Stimulated activated memory B cell treated with anti-CD40 and anti-IgM and Interleukin-4, amounts not matched to agents 10 μg/mL and 1 μg/mL and 100 μg/mL, for 72 hours (primary cell): ENCODE data around the gene NKAIN4.

ENCODE experiments used
- ATAC-seq: fragments of 150-1000 bp; cut with Tn5 transposase; 2 replicates; pipeline ENCODE4 v1.10.0; 2021
- H3K27ac Mint-ChIP-seq: one replicate; pipeline ENCODE4 v1.8.0; 2022; ENCODE audit warnings: mild to moderate bottlenecking, mixed read lengths
- H3K27me3 Mint-ChIP-seq: one replicate; pipeline ENCODE4 v1.8.0; 2022; ENCODE audit warnings: mixed read lengths
- H3K36me3 Mint-ChIP-seq: one replicate; pipeline ENCODE4 v1.8.0; 2022; ENCODE audit warnings: mixed read lengths
- H3K4me1 Mint-ChIP-seq: one replicate; pipeline ENCODE4 v1.8.0; 2022; ENCODE audit warnings: mixed read lengths
- H3K4me3 Mint-ChIP-seq: one replicate; pipeline ENCODE4 v1.8.0; 2022; ENCODE audit warnings: mild to moderate bottlenecking, moderate library complexity, mixed read lengths
- H3K9me3 Mint-ChIP-seq: one replicate; pipeline ENCODE4 v1.8.0; 2022; ENCODE audit warnings: mixed read lengths

NKAIN4 gene

GRCh38 chr20:63196768-63197470 lies 57.3 kb downstream of the NKAIN4 start:
- no peak overlapping the region for H3K4me3 Mint-ChIP-seq
- no peaks in the 10 kb centered on the region for H3K27me3 Mint-ChIP-seq
- no peak for ATAC-seq
- H3K9me3 Mint-ChIP-seq, result no peaks in the 10 kb centered on the region
- H3K27ac Mint-ChIP-seq, result no peak overlapping the region
- peaks cover 21% of the 10 kb centered on the region for H3K4me1 Mint-ChIP-seq
- peaks cover 42% of the 10 kb centered on the region for H3K36me3 Mint-ChIP-seq

- Mint-ChIP-seq H3K27ac (no peak overlapping the region), H3K36me3 (peaks cover 35% of the 10 kb centered on the region), H3K4me3 (no peak overlapping the region), H3K4me1 (peaks cover 15% of the 10 kb centered on the region), H3K9me3 (no peaks in the 10 kb centered on the region), H3K27me3 (no peaks in the 10 kb centered on the region)
- ATAC-seq, result no peak
Measured at GRCh38 chr20:63194797-63195173, 59.5 kb downstream of the NKAIN4 start.

DNA sequence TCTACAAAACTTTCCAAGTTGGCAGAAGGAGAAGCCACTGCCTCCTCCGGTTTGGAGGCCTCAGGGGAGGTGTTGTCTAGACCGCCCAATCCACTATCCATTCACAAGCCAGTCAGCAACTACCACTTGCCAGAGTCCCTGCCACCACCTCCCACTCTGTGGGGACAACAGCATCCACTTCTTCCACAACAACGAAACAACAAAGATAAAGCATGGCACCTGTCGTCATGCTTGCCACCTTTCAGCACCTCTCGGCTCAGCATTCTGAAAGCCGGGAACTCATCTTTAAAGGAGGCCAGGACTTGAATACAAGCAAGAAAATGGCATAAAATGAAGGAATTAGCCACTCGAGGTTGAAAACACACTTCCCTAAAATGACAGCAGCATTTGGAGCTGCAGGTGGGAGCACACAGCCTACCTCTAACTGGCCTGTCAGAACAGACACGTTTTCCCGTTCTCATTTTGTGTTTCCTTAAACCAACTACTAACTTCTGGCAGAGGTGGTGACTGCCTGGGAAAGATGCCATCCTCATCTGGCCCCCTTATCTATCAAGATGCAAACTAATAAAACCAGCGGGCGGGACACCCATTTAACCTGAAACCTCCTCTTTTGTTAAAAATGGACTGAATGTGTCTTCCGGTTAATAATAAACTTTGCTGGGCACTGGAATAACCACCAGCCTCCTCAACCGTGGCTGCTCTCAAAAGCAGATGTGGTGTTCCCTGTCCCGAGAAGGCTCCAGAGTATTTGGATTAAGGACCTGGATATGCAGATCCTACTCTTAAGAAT lies 60.1 kb downstream of the NKAIN4 start:
- Mint-ChIP-seq H3K27ac (no peak overlapping the region), H3K9me3 (no peaks in the 10 kb centered on the region), H3K27me3 (no peaks in the 10 kb centered on the region), H3K4me1 (peaks cover 14% of the 10 kb centered on the region), H3K4me3 (no peak overlapping the region), H3K36me3 (peaks cover 35% of the 10 kb centered on the region)
- ATAC-seq, result no peak

DNA sequence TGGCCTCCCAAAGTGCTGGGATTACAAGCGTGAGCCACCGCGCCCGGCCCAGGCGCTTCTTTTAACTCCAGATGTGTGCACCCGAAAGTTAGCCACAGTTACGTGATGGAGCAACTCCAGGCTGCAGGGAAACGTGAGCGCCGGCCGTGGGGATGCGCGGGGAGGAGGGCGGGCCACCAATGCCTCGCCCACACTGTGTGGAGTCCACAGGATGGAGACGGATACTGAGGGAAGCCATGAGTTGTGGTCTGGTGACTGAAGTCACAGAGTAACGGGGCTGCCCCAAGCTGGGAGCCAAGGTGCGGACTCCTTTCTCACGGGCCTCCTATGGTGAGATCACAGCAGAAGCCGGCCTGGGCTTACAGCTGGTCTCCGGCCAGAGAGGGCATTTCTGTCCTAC lies 61.5 kb downstream of the NKAIN4 start:
- H3K27me3 Mint-ChIP-seq, result no peaks in the 10 kb centered on the region
- H3K36me3 Mint-ChIP-seq, result peaks cover 35% of the 10 kb centered on the region
- peaks cover 8% of the 10 kb centered on the region for H3K4me1 Mint-ChIP-seq
- no peak overlapping the region for H3K27ac Mint-ChIP-seq
- no peak for ATAC-seq
- H3K4me3 Mint-ChIP-seq, result no peak overlapping the region
- no peaks in the 10 kb centered on the region for H3K9me3 Mint-ChIP-seq

DNA sequence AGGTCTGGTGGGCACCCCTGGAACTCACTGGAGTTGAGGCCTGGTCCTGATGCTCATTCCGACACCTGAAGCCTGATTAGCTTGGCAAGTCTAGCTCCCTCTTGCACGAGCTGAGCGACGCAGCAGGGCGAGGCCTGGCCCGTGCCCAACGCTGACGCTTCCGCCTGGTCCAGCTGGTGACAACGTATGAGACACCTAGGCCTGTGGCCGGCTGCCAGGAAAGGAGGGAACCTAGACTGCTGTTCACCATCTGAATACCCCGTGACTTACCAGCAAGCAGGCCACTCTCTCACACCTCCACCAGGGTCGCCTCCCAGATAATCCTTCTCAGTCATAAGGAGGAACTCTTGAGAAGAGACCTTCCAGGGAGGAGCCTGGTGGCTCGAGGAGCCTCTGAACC lies 62.9 kb downstream of the NKAIN4 start:
- Mint-ChIP-seq H3K4me3 (no peak overlapping the region), H3K36me3 (peaks cover 24% of the 10 kb centered on the region), H3K27ac (no peak overlapping the region), H3K4me1 (no peaks in the 10 kb centered on the region), H3K27me3 (no peaks in the 10 kb centered on the region), H3K9me3 (no peaks in the 10 kb centered on the region)
- ATAC-seq, result no peak

DNA sequence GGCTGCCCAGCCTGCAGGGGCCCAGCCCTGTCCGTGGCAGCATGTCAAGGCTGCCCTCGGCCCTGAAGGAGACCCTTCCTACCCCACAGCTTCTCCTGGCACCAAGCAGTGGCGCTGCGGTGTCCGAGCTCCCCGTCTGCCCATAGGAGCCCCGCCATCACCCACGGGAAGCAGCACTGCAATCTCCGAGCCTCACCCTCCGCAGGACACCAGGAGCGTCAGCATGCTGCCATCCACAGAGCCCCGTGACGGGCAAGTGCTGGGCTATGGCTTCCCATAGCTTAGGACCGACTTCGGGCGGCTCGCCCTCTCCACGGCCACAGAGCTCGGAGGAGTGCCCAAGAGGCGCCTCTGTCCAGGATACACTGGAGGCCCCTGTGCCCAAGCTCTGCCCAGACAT lies 63.4 kb downstream of the NKAIN4 start:
- Mint-ChIP-seq H3K36me3 (peaks cover 18% of the 10 kb centered on the region), H3K4me1 (no peaks in the 10 kb centered on the region), H3K4me3 (no peak overlapping the region), H3K27me3 (no peaks in the 10 kb centered on the region), H3K9me3 (no peaks in the 10 kb centered on the region), H3K27ac (no peak overlapping the region)
- no peak for ATAC-seq
